Upper lobe of right lung (tissue), 1 donor: ENCODE results near the gene GPSM1. TPM values are rescaled to one million over a fixed set of nuclear protein-coding genes. Genes with fewer than 3 reads are reported as not detected.

ENCODE experiments used
- ATAC-seq: fragments of 200-7000 bp; cut with Tn5 transposase; one replicate; pipeline ENCODE4 v1.9.1; 2020; ENCODE audit warnings: mild to moderate bottlenecking, moderate library complexity
- DNase-seq: peaks from one replicate; pipeline ENCODE4 v3.0.0-alpha.2; 2020
- H3K27ac ChIP-seq: fragments of 200-600 bp; one replicate; pipeline ENCODE4 v1.8.0; 2022
- H3K27me3 ChIP-seq: fragments of 200-600 bp; one replicate; pipeline ENCODE4 v1.8.0; 2022; ENCODE audit warnings: mild to moderate bottlenecking
- H3K36me3 ChIP-seq: fragments of 200-600 bp; one replicate; pipeline ENCODE4 v1.8.0; 2022
- H3K4me1 ChIP-seq: fragments of 200-600 bp; one replicate; pipeline ENCODE4 v1.8.0; 2022
- H3K4me3 ChIP-seq: fragments of 200-600 bp; one replicate; pipeline ENCODE4 v1.8.0; 2022; ENCODE audit warnings: mild to moderate bottlenecking
- H3K9me3 ChIP-seq: fragments of 200-600 bp; one replicate; pipeline ENCODE4 v1.8.0; 2022
- intact Hi-C: fragments of 100-400 bp; cut with DNase I; formaldehyde crosslinking; loops from one replicate; pipeline ENCODE4 v1.11.0; 2022
- long read RNA-seq: library from polyadenylated mRNA; unstranded; transcript quantifications from one replicate; pipeline ENCODE4 v2.0.0, GENCODE V29; 2021
- total RNA-seq: library from RNA; stranded (reverse); fragmentation: NEBNext Ultra II Directional; extraction: Animal tissue kit (Norgen Biotek cat#: 25700); gene quantifications from one replicate; pipeline ENCODE4 v1.2.1, GENCODE V29; 2021
- TF ChIP-seq, protein P1 (sequence below): fragments of 200-600 bp; IDR thresholded peaks from one replicate; pipeline ENCODE4 v1.8.0; 2022; ENCODE audit warnings: antibody characterized with exemption
- donor health status: DM: no; HTN: yes; CAD: no; lungs with severe emphysema.

Gene GPSM1
- total RNA-seq, result 27.3 TPM
- long read RNA-seq, transcript GPSM1-205 (14 exons, 3,633 nt), result major isoform, 48 of 76 reads
- long read RNA-seq, partial matches to known transcripts, result 16 of 76 reads
- long read RNA-seq, other reads (novel, unspliced or antisense), result 7 of 76 reads

GRCh38 chr9:136327304-136327974, at the start of gene GPSM1:
Gene GPSM1 (plus strand): TSS chr9:136327539. CDS start chr9:136327696, 157 bp downstream.
- H3K4me3 ChIP-seq, result peak within 1 kb of the TSS; percentile 69
- DNase-seq (no peak), ATAC-seq (peak; percentile 45)
- peak within 1 kb of the TSS; percentile 88 for H3K27ac ChIP-seq
- no peaks in the 10 kb centered on the region for H3K36me3 ChIP-seq
- no peaks in the 10 kb centered on the region for H3K9me3 ChIP-seq
- peaks cover 22% of the 10 kb centered on the region for H3K4me1 ChIP-seq
- no peaks in the 10 kb centered on the region for H3K27me3 ChIP-seq
- intact Hi-C loops, result no loop called here
- TF ChIP-seq, protein P1, sequence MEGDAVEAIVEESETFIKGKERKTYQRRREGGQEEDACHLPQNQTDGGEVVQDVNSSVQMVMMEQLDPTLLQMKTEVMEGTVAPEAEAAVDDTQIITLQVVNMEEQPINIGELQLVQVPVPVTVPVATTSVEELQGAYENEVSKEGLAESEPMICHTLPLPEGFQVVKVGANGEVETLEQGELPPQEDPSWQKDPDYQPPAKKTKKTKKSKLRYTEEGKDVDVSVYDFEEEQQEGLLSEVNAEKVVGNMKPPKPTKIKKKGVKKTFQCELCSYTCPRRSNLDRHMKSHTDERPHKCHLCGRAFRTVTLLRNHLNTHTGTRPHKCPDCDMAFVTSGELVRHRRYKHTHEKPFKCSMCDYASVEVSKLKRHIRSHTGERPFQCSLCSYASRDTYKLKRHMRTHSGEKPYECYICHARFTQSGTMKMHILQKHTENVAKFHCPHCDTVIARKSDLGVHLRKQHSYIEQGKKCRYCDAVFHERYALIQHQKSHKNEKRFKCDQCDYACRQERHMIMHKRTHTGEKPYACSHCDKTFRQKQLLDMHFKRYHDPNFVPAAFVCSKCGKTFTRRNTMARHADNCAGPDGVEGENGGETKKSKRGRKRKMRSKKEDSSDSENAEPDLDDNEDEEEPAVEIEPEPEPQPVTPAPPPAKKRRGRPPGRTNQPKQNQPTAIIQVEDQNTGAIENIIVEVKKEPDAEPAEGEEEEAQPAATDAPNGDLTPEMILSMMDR, result no peak

DNA sequence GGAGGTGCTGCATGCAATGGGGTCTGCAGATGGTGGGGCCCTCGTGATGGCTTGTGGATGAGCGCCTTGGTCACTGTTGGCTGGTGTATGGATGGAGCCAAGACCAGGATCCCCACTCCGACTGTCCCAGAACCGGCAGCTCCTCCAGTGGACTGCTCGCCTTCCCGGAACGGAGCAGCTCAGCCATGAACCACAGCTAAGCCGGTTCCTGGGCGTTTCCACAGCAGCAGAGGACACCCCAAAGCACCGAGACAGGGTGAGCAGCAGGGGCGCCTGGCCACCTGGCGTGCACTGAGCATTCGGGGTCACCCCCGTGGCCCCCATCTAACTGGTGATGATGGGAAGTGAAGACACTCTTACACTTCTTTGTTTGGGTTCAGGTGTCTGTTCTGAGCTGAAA, 49.6 kb upstream of the GPSM1 start:
- H3K27ac ChIP-seq, result no peak overlapping the region
- no peak overlapping the region for H3K4me3 ChIP-seq
- no peaks in the 10 kb centered on the region for H3K9me3 ChIP-seq
- no peaks in the 10 kb centered on the region for H3K4me1 ChIP-seq
- no peak for DNase-seq
- no peaks in the 10 kb centered on the region for H3K36me3 ChIP-seq
- TF ChIP-seq, protein P1, result no peak
- H3K27me3 ChIP-seq, result peaks cover 32% of the 10 kb centered on the region
- intact Hi-C loops, result no loop called here
- no peak for ATAC-seq

DNA sequence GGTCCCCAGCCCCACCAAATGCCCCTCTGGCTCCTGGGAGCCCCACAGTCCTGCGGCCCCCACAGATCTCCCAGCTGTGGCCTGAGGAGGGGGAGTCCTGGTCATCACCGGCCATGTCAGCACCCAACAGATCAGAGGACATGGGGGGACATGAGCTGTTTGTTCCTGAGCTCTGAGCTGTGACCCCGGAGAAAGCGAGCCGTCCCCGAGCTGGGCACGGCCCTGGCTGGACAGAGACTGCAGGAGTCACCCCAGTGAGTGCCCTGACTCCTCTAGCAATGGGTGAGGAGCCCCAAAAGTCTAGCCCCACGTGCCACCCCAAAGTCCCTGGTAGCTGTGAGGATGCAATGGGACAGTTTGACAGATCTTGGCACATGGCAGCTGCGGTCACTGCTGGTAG, 49.1 kb upstream of the GPSM1 start:
- no peak overlapping the region for H3K27ac ChIP-seq
- H3K4me3 ChIP-seq, result no peak overlapping the region
- peaks cover 32% of the 10 kb centered on the region for H3K27me3 ChIP-seq
- no peaks in the 10 kb centered on the region for H3K9me3 ChIP-seq
- TF ChIP-seq, protein P1, result no peak
- DNase-seq, result no peak
- no peaks in the 10 kb centered on the region for H3K36me3 ChIP-seq
- no peak for ATAC-seq
- H3K4me1 ChIP-seq, result no peaks in the 10 kb centered on the region
- intact Hi-C loops, result no loop called here

- Histone ChIP-seq H3K27ac (no peak overlapping the region), H3K27me3 (peaks cover 32% of the 10 kb centered on the region), H3K4me3 (no peak overlapping the region), H3K36me3 (no peaks in the 10 kb centered on the region), H3K9me3 (no peaks in the 10 kb centered on the region), H3K4me1 (peaks cover 4% of the 10 kb centered on the region)
- intact Hi-C loops, result no loop called here
- TF ChIP-seq, protein P1, result no peak
- DNase-seq, result no peak
- no peak for ATAC-seq
Measured at GRCh38 chr9:136278894-136279293, 48.4 kb upstream of the GPSM1 start.

DNA sequence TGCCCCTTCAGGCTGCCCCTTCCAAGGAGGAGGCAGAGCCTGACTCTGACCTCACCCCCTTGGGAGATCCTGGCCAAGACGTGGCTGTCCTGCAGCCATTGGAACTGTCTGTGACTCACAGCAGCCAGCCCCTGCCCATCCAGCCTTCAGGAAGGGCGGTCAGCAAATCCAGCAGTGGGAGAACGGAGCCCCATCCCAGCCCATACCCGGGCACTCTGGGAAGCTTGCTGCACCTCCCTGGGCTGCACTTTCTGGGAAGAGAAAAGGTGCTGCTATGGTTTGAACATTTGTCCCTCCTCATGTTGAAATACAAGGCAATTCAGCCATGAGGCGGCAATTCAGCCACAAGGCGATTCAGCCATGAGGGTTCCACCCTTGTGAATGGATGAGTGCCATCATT, 47.9 kb upstream of the GPSM1 start:
- H3K4me1 ChIP-seq, result peaks cover 4% of the 10 kb centered on the region
- no peaks in the 10 kb centered on the region for H3K36me3 ChIP-seq
- no peak for DNase-seq
- TF ChIP-seq, protein P1, result no peak
- intact Hi-C loops, result no loop called here
- H3K27ac ChIP-seq, result no peak overlapping the region
- no peak for ATAC-seq
- H3K27me3 ChIP-seq, result peaks cover 38% of the 10 kb centered on the region
- H3K4me3 ChIP-seq, result no peak overlapping the region
- no peaks in the 10 kb centered on the region for H3K9me3 ChIP-seq
